CD4-positive, alpha-beta memory T cell (primary cell): ENCODE results near the gene COPZ2. TPM values are rescaled to one million over a fixed set of nuclear protein-coding genes. Genes with fewer than 3 reads are reported as not detected.
"Not testable (repeated sequence)": the region's sequence is repeated elsewhere in the genome, so short reads cannot be mapped to it uniquely, and the experiment has no call there.

Source experiments
- CTCF ChIA-PET: fragments of 350-600 bp; sonication (Branson Sonifier 250); formaldehyde crosslinking; loops from one replicate; lab custom pipeline; 2021; ENCODE audit warnings: inconsistent platforms; ENCODE audit not compliant: partially characterized antibody; lab: Charles Lee
- POLR2A ChIA-PET: fragments of 350-600 bp; sonication (Branson Sonifier 250); formaldehyde crosslinking; loops from one replicate; lab custom pipeline; 2021; ENCODE audit not compliant: partially characterized antibody; lab: Charles Lee
- DNase-seq, 5 donors: peaks; one replicate each; pipeline versions ENCODE4 v3.0.0 to v3.0.0-alpha.2; 2020 to 2022; ENCODE audit warnings: mixed read lengths in 1 of 5
- H3K27ac ChIP-seq: one replicate; pipeline ENCODE4 v1.7.0; 2013; ENCODE audit warnings: low read depth, low read length
- H3K27me3 ChIP-seq: 2 replicates; pipeline ENCODE4 v1.7.0; 2013; ENCODE audit warnings: mild to moderate bottlenecking, low read length, moderate library complexity; ENCODE audit not compliant: insufficient read depth
- H3K36me3 ChIP-seq: 2 replicates; pipeline ENCODE4 v1.7.0; 2013; ENCODE audit warnings: mild to moderate bottlenecking, low read length, moderate library complexity; ENCODE audit not compliant: insufficient read depth
- H3K4me1 ChIP-seq: 2 replicates; pipeline ENCODE4 v1.7.0; 2013; ENCODE audit warnings: mild to moderate bottlenecking, low read length, moderate library complexity; ENCODE audit not compliant: insufficient read depth
- H3K4me3 ChIP-seq, 2 donors: one replicate each; pipeline ENCODE4 v1.7.0; 2013; ENCODE audit warnings: low read length in 2 of 2, mild to moderate bottlenecking in 1 of 2
- H3K9me3 ChIP-seq, 2 donors: one replicate each; pipeline ENCODE4 v1.7.0; 2013; ENCODE audit warnings: low read length in 2 of 2, control low read depth in 1 of 2; ENCODE audit not compliant: control insufficient read depth in 1 of 2
- H3K27ac Mint-ChIP-seq, 7 donors: one replicate each; pipeline ENCODE4 v1.8.0; 2020 to 2021; ENCODE audit warnings: mixed read lengths in 7 of 7, mild to moderate bottlenecking in 6 of 7, inconsistent platforms in 3 of 7, moderate library complexity in 3 of 7
- H3K27me3 Mint-ChIP-seq, 2 donors: one replicate each; pipeline ENCODE4 v1.8.0; 2020 to 2021; ENCODE audit warnings: mixed read lengths in 2 of 2
- H3K36me3 Mint-ChIP-seq, 2 donors: one replicate each; pipeline ENCODE4 v1.8.0; 2020 to 2021; ENCODE audit warnings: mixed read lengths in 2 of 2, inconsistent platforms in 1 of 2, mild to moderate bottlenecking in 1 of 2
- H3K4me1 Mint-ChIP-seq, 4 donors: one replicate each; pipeline ENCODE4 v1.8.0; 2020 to 2021; ENCODE audit warnings: mixed read lengths in 4 of 4, mild to moderate bottlenecking in 1 of 4
- H3K4me3 Mint-ChIP-seq, 8 donors: one replicate each; pipeline ENCODE4 v1.8.0; 2020 to 2021; ENCODE audit warnings: mixed read lengths in 8 of 8, mild to moderate bottlenecking in 7 of 8, moderate library complexity in 6 of 8, inconsistent platforms in 3 of 8
- H3K9me3 Mint-ChIP-seq, 8 donors: one replicate each; pipeline ENCODE4 v1.8.0; 2020 to 2021; ENCODE audit warnings: mixed read lengths in 8 of 8, mild to moderate bottlenecking in 5 of 8, inconsistent platforms in 3 of 8, moderate library complexity in 1 of 8
- intact Hi-C: fragments of 100-400 bp; cut with micrococcal nuclease; formaldehyde crosslinking; loops from one replicate; pipeline ENCODE4 v1.15.1; 2023
- polyA plus RNA-seq, 2 donors: library from polyadenylated mRNA; unstranded; fragments of 300-500 nt; fragmentation: Illumina TruSeq; gene quantifications; one replicate each; pipeline ENCODE4 v1.2.3, GENCODE V29; 2021
- total RNA-seq, 2 experiments: library from RNA; stranded (reverse); gene quantifications; one replicate each; pipeline ENCODE4 v1.2.3, GENCODE V29; 2021

Gene COPZ2
- total and polyA plus RNA-seq, 4 experiments from 2014 or later = 1.6 to 2.0 (median 1.9) TPM

DNA sequence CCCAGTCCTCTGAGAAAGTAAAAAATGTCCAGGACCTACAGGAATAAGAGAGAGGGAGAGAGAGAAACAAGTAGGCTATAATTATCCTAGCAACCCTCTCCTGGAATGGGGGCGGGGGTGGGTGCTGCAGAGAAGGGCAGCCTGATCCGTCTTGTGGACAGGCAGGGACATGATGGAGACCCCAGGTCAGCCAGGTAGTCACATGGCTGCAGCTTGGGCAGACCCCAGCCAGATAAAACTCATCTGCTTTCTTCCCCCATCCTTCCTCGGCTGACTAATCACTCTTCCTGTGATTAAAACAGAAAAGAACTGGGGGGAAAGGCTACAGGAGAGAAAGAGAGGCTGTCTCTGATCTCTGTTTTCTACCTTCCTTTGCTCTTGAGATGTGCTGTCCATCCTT is 32.6 kb downstream of the COPZ2 start:
- Histone ChIP-seq H3K27me3 (peaks cover 3% of the 10 kb centered on the region), H3K4me1 (peaks cover 4% of the 10 kb centered on the region), H3K4me3 (no peak overlapping the region), H3K36me3 (no peaks in the 10 kb centered on the region), H3K9me3 (no peaks in the 10 kb centered on the region), H3K27ac (no peak overlapping the region)
- intact Hi-C loops = no loop called here
- Mint-ChIP-seq H3K4me1 (no peaks in the 10 kb centered on the region), H3K4me3 (no peak overlapping the region), H3K27ac (no peak overlapping the region), H3K36me3 (no peaks in the 10 kb centered on the region), H3K9me3 (no peaks in the 10 kb centered on the region), H3K27me3 (peaks cover 11 to 29% of the 10 kb centered on the region in 2 donors)
- ChIA-PET CTCF (no interaction called here), POLR2A (no interaction called here)
- no peak for DNase-seq

DNA sequence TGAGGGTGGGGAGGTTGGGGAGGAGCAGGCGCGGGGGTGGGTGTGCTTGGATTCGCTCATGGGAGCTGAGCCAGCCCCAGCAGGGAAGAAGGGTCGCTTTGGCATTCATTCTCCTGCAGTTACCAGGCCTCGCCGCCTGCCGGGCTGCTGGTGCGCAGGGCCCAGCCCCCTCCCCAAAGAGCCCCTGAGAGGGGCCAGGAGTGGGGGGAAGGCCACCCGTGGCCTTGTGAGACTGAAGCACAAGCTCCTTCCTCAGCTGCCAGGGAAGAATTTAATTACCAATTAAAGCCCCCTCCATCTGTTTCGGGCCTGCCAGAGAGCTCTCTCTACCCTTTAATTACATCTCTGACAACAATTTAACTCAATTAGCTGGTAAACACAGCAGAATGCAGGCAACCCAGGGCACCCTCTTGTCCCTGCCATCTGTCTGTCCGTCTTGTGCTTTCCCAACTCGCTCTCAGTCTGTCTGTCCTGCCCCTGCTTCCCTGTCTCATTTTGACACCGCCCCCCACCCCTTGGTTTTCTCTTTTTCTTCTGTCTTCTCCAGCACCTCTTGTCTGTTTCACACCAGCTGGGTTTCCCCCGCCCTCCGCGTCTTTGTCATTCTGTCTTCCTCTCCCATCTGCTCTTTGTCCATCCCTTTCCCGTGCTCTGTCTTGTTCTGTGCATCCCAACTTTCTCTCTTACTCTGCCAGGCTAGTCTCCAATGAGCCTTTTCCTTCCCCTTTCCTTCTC is 34.0 kb downstream of the COPZ2 start:
- H3K27me3 Mint-ChIP-seq = peaks cover 6 to 22% of the 10 kb centered on the region in 2 donors
- H3K27ac Mint-ChIP-seq = no peak overlapping the region
- no peak overlapping the region for H3K4me3 ChIP-seq
- H3K9me3 ChIP-seq = no peaks in the 10 kb centered on the region
- H3K27ac ChIP-seq = no peak overlapping the region
- H3K9me3 Mint-ChIP-seq = no peaks in the 10 kb centered on the region
- no peak for DNase-seq
- H3K27me3 ChIP-seq = no peaks in the 10 kb centered on the region
- no peaks in the 10 kb centered on the region for H3K36me3 ChIP-seq
- peaks cover 0 to 5% (median under 1%) of the 10 kb centered on the region in 4 donors for H3K4me1 Mint-ChIP-seq
- CTCF ChIA-PET = interaction anchor here (0.6 to 0.8 kb wide), 2 partner anchors 57 to 633 kb away, joined by 3 read pairs; no protein-coding TSS in a partner anchor
- no peaks in the 10 kb centered on the region for H3K36me3 Mint-ChIP-seq
- no peak overlapping the region for H3K4me3 Mint-ChIP-seq
- POLR2A ChIA-PET = no interaction called here
- intact Hi-C loops = no loop called here
- peaks cover 4% of the 10 kb centered on the region for H3K4me1 ChIP-seq

DNA sequence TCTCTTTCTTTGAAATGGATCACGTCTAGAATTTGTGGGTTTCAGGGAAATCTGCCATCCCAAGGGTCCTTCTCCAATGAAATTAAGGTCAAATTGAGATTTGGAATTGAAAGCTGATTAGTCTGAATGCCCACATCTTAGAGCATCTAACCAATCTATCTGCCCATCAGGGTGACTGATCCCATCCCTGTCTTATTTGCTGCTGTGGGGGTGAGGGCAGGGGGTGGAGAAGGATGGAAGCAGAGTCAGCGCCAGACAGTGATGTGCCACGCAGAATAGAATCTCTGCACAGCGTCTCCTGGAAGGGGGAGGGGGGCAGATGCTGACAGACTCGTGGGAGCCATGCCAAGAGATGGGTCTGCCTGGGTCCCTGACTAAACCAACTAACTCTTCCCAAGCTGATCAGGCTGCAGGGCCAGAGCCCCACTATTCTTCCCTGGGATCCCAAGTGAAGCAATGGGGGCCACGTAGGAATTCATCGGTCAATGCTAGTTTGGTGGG is 34.6 kb downstream of the COPZ2 start:
- H3K27me3 Mint-ChIP-seq = peaks cover 5 to 20% of the 10 kb centered on the region in 2 donors

DNA sequence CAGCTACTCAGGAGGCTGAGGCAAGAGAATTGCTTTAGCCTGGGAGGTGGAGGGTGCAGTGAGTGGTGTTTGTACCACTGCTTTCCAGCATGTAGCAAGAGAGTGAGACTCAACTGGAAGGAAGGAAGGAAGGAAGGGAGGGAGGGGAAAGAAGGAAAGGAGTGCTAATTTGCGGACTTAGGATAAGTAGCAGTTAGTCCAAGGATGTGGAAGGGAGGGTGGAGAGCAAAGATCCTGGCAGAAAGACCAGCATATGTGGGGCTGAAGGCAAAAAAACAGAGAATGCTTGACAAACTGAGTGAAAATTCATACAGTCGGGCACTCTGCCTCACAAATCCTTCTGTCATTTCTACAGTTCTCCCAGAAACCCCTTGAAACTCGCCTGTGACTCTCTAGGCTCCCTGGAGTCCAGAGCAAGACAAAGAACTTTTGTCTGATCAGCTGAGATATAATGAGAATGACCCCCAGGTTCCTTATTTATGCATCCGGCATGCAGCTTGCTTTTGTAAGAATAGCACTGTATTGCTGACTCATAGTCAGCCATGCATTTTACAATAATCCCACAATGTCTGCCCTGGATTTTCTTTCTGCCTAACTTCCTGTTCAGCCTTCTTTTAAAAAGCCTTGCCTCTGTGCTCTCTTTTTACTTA is 35.2 kb downstream of the COPZ2 start:
- H3K4me1 Mint-ChIP-seq = peaks cover 0 to 5% (median under 1%) of the 10 kb centered on the region in 4 donors
- H3K27ac ChIP-seq = no peak overlapping the region
- POLR2A ChIA-PET = no interaction called here
- H3K27ac Mint-ChIP-seq = no peak overlapping the region
- peaks cover 5 to 20% of the 10 kb centered on the region in 2 donors for H3K27me3 Mint-ChIP-seq
- peaks cover 4% of the 10 kb centered on the region for H3K4me1 ChIP-seq
- H3K9me3 ChIP-seq = no peaks in the 10 kb centered on the region
- no peak overlapping the region for H3K4me3 Mint-ChIP-seq
- DNase-seq = no peak
- no peaks in the 10 kb centered on the region for H3K36me3 ChIP-seq
- intact Hi-C loops = no loop called here
- no peaks in the 10 kb centered on the region for H3K9me3 Mint-ChIP-seq
- H3K36me3 Mint-ChIP-seq = no peaks in the 10 kb centered on the region
- H3K4me3 ChIP-seq = no peak overlapping the region
- CTCF ChIA-PET = interaction anchor here (0.6 to 1.4 kb wide), 2 partner anchors 9 to 634 kb away, joined by 4 read pairs; no protein-coding TSS in a partner anchor
- no peaks in the 10 kb centered on the region for H3K27me3 ChIP-seq

More for the DNA sequence above, 34.6 kb downstream of the COPZ2 start:
- Mint-ChIP-seq H3K4me1 (peaks cover 0 to 5% (median under 1%) of the 10 kb centered on the region in 4 donors), H3K36me3 (no peaks in the 10 kb centered on the region), H3K4me3 (no peak overlapping the region), H3K9me3 (no peaks in the 10 kb centered on the region), H3K27ac (no peak overlapping the region)
- CTCF ChIA-PET = interaction anchor here (0.6 kb wide), 1 partner anchor 634 kb away, joined by 4 read pairs; no protein-coding TSS in a partner anchor
- no peak overlapping the region for H3K4me3 ChIP-seq
- H3K4me1 ChIP-seq = peaks cover 4% of the 10 kb centered on the region
- no peaks in the 10 kb centered on the region for H3K9me3 ChIP-seq
- POLR2A ChIA-PET = no interaction called here
- H3K36me3 ChIP-seq = no peaks in the 10 kb centered on the region
- intact Hi-C loops = no loop called here
- H3K27me3 ChIP-seq = no peaks in the 10 kb centered on the region
- no peak for DNase-seq
- no peak overlapping the region for H3K27ac ChIP-seq

DNA sequence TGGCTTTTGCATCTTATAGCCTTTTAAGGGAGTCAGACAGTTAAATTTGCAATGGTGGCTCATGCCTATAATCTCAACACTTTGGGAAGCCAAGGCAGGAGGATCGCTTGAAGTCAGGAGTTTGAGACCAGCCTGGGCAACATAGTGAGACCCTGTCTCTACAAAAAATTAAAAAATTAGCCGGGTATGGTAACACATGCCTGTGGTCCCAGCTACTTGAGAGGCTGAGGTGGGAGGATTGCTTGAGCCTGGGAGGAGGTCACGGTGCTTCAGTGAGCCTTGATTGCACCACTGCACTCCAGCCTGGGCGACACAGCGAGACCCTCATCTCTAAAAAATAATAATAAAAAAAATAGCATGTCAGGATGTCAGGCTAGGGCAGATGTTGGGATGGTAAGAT is 35.9 kb downstream of the COPZ2 start:
- H3K4me3 ChIP-seq, H3K27ac ChIP-seq, POLR2A ChIA-PET, H3K9me3 ChIP-seq, H3K4me3 Mint-ChIP-seq, DNase-seq, H3K27me3 ChIP-seq, H3K4me1 ChIP-seq, H3K36me3 ChIP-seq, H3K36me3 Mint-ChIP-seq, H3K9me3 Mint-ChIP-seq, H3K4me1 Mint-ChIP-seq, H3K27ac Mint-ChIP-seq, intact Hi-C loops: not testable (repeated sequence)
- H3K27me3 Mint-ChIP-seq = peaks cover 5 to 16% of the 10 kb centered on the region in 2 donors
- CTCF ChIA-PET = interaction anchor here (1.4 kb wide), 1 partner anchor 9 kb away, joined by 4 read pairs; no protein-coding TSS in a partner anchor

DNA sequence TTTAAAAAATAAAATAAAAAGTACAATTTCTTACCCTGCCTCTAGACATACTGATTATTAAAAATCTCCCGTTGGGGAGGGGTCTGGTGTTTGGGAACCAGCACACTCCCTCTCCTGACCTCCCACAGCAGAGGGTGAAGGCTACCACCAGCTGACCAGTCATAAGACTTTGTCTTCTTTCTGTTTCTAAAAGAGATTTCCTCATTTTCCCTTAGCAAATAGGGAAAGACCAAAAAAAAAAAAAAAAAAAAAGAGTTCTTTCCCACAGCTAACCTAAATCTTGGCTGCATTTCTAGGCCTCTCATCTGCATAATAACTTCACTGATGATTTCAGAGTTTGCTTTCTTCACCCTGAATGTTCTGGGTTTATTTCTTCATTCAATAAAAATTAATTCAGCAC is 36.4 kb downstream of the COPZ2 start:
- H3K36me3 ChIP-seq = no peaks in the 10 kb centered on the region
- ChIA-PET CTCF (interaction anchor here (1.4 to 2.0 kb wide), 2 partner anchors 10 to 51 kb away, joined by 4 to 5 read pairs; no protein-coding TSS in a partner anchor), POLR2A (no interaction called here)
- no peak overlapping the region for H3K4me3 ChIP-seq
- H3K9me3 ChIP-seq = no peaks in the 10 kb centered on the region
- Mint-ChIP-seq H3K27me3 (peaks cover 5 to 17% of the 10 kb centered on the region in 2 donors), H3K9me3 (no peaks in the 10 kb centered on the region), H3K4me1 (peaks cover 0 to 5% (median under 1%) of the 10 kb centered on the region in 4 donors), H3K27ac (no peak overlapping the region), H3K36me3 (no peaks in the 10 kb centered on the region), H3K4me3 (no peak overlapping the region)
- intact Hi-C loops = no loop called here
- DNase-seq = no peak
- H3K27ac ChIP-seq = no peak overlapping the region
- H3K27me3 ChIP-seq = no peaks in the 10 kb centered on the region
- H3K4me1 ChIP-seq = peaks cover 4% of the 10 kb centered on the region

DNA sequence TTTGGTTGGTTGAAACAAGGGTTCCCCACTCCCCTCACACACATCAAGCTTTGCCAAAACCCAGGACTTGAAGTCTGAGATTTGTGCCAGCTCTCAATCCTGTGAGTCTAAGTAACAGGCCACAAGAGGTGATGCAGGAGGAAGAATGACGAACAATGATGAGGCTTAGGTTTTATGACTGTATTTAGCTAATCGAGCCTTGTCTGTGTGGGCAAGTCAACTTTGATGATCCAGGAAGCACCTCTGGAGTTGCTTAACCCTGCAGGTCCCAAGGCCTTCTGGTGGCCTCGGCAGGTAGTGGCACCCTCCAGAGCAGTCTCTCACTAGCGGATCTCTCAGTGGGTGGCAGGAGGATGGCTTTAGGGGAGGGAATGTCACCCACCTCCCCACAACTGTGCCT is 38.0 kb downstream of the COPZ2 start:
- no peaks in the 10 kb centered on the region for H3K27me3 ChIP-seq
- Mint-ChIP-seq H3K36me3 (no peaks in the 10 kb centered on the region), H3K9me3 (no peaks in the 10 kb centered on the region), H3K27me3 (peaks cover 5 to 10% of the 10 kb centered on the region in 2 donors), H3K27ac (peak overlapping the region in 1 of 7 donors; percentile 85), H3K4me3 (no peak overlapping the region), H3K4me1 (peaks cover 0 to 5% (median under 1%) of the 10 kb centered on the region in 4 donors)
- H3K4me1 ChIP-seq = peaks cover 4% of the 10 kb centered on the region
- H3K9me3 ChIP-seq = no peaks in the 10 kb centered on the region
- ChIA-PET POLR2A (no interaction called here), CTCF (interaction anchor here (0.8 to 2.0 kb wide), 5 partner anchors 11 to 50 kb away, joined by 4 to 5 read pairs (median 4); partner anchors contain the start of gene CDK5RAP3)
- no peak overlapping the region for H3K27ac ChIP-seq
- H3K4me3 ChIP-seq = no peak overlapping the region
- DNase-seq = no peak
- H3K36me3 ChIP-seq = no peaks in the 10 kb centered on the region
- intact Hi-C loops = no loop called here
